HEK293 (cell line): Measurements from ENCODE around the gene CFAP70.

Experiments used
- CTCF ChIA-PET: fragments of 350-600 bp; formaldehyde crosslinking; extraction: SDS; loops from one replicate; lab custom pipeline; 2021; ENCODE audit warnings: antibody characterized with exemption; lab: Yijun Ruan, JAX
- POLR2A ChIA-PET: fragments of 300-600 bp; formaldehyde crosslinking; extraction: SDS; loops from one replicate; lab custom pipeline; 2020; ENCODE audit warnings: antibody characterized with exemption, inconsistent platforms; lab: Yijun Ruan, JAX
- H3K27ac ChIP-seq: fragments of 200-500 bp; sonication (Bioruptor generic); 2 replicates; pipeline ENCODE4 v1.5.1; 2014; ENCODE audit warnings: low read depth, low read length, control low read depth, inconsistent platforms; ENCODE audit errors: extremely low read depth
- H3K36me3 ChIP-seq, 2 experiments: fragments of 200-500 bp in 1 of 2; sonication (Bioruptor generic) in 1 of 2; 1 replicate in 1 of 2; 2 replicates in 1 of 2; pipeline ENCODE4 v1.5.1; 2014 to 2017; ENCODE audit warnings: inconsistent platforms in 2 of 2, low read length in 2 of 2; ENCODE audit not compliant: control insufficient read depth in 2 of 2, insufficient read depth in 1 of 2
- H3K4me1 ChIP-seq: fragments of 200-500 bp; sonication (Bioruptor generic); 2 replicates; pipeline ENCODE4 v1.5.1; 2014; ENCODE audit warnings: mild to moderate bottlenecking, low read length, inconsistent platforms; ENCODE audit not compliant: control insufficient read depth, insufficient read depth
- H3K4me3 ChIP-seq: 2 replicates; pipeline ENCODE4 v1.5.1; 2011; ENCODE audit warnings: low read depth, mild to moderate bottlenecking, control low read depth, low read length, moderate library complexity
- H3K9me3 ChIP-seq: fragments of 200-500 bp; sonication (Bioruptor generic); 2 replicates; pipeline ENCODE4 v1.5.1; 2014; ENCODE audit warnings: low read depth, low read length, inconsistent platforms; ENCODE audit not compliant: control insufficient read depth, insufficient read depth
- EGR2 ChIP-seq: fragments of 450-650 bp; formaldehyde crosslinking; IDR thresholded peaks from 2 replicates; pipeline ENCODE4 v1.5.1; 2016; ENCODE audit warnings: low read depth, missing biosample characterization, missing genetic modification characterization
- IKZF3 ChIP-seq: fragments of 450-650 bp; IDR thresholded peaks from 2 replicates; pipeline ENCODE4 v1.5.0; 2018; ENCODE audit warnings: missing biosample characterization, mild to moderate bottlenecking, missing genetic modification characterization, moderate library complexity
- REPIN1 ChIP-seq: fragments of 450-650 bp; formaldehyde crosslinking; IDR thresholded peaks from 2 replicates; pipeline ENCODE4 v1.5.1; 2017; ENCODE audit warnings: missing biosample characterization, missing genetic modification characterization, low read depth
- SALL2 ChIP-seq: fragments of 450-650 bp; formaldehyde crosslinking; IDR thresholded peaks from 2 replicates; pipeline ENCODE4 v1.5.0; 2017; ENCODE audit warnings: missing biosample characterization, mild to moderate bottlenecking, missing genetic modification characterization, borderline replicate concordance
- ZBTB1 ChIP-seq: fragments of 450-650 bp; formaldehyde crosslinking; IDR thresholded peaks from 2 replicates; pipeline ENCODE4 v1.5.1; 2016; ENCODE audit warnings: missing biosample characterization, missing genetic modification characterization
- ZBTB17 ChIP-seq: fragments of 450-650 bp; formaldehyde crosslinking; IDR thresholded peaks from 2 replicates; pipeline ENCODE4 v1.5.1; 2016; ENCODE audit warnings: missing biosample characterization, missing genetic modification characterization
- ZBTB7A ChIP-seq: fragments of 450-650 bp; formaldehyde crosslinking; IDR thresholded peaks from 2 replicates; pipeline ENCODE4 v1.5.1; 2016; ENCODE audit warnings: low read depth, missing biosample characterization, missing genetic modification characterization
- ZNF155 ChIP-seq: fragments of 450-650 bp; formaldehyde crosslinking; IDR thresholded peaks from 2 replicates; pipeline ENCODE4 v1.5.1; 2016; ENCODE audit warnings: missing biosample characterization, missing genetic modification characterization
- ZNF211 ChIP-seq: fragments of 450-650 bp; formaldehyde crosslinking; IDR thresholded peaks from 2 replicates; pipeline ENCODE4 v1.5.1; 2016; ENCODE audit warnings: low read depth, missing biosample characterization, missing genetic modification characterization
- ZNF266 ChIP-seq: fragments of 450-650 bp; formaldehyde crosslinking; IDR thresholded peaks from 2 replicates; pipeline ENCODE4 v1.5.1; 2016; ENCODE audit warnings: missing biosample characterization, missing genetic modification characterization, low read depth
- ZNF302 ChIP-seq: fragments of 450-650 bp; formaldehyde crosslinking; IDR thresholded peaks from 2 replicates; pipeline ENCODE4 v1.5.1; 2016; ENCODE audit warnings: missing biosample characterization, missing genetic modification characterization, low read depth
- ZNF335 ChIP-seq: fragments of 450-650 bp; formaldehyde crosslinking; conservative IDR thresholded peaks from 2 replicates; pipeline ENCODE4 v1.5.1; 2016; ENCODE audit warnings: missing biosample characterization, missing genetic modification characterization
- ZNF366 ChIP-seq: fragments of 450-650 bp; formaldehyde crosslinking; conservative IDR thresholded peaks from 2 replicates; pipeline ENCODE4 v1.5.1; 2016; ENCODE audit warnings: missing biosample characterization, missing genetic modification characterization
- ZNF416 ChIP-seq: fragments of 450-650 bp; formaldehyde crosslinking; IDR thresholded peaks from 2 replicates; pipeline ENCODE4 v1.5.1; 2016; ENCODE audit warnings: missing biosample characterization, missing genetic modification characterization
- ZNF488 ChIP-seq: fragments of 450-650 bp; formaldehyde crosslinking; IDR thresholded peaks from 2 replicates; pipeline ENCODE4 v1.5.1; 2016; ENCODE audit warnings: missing biosample characterization, missing genetic modification characterization
- ZNF548 ChIP-seq: fragments of 450-650 bp; formaldehyde crosslinking; IDR thresholded peaks from 2 replicates; pipeline ENCODE4 v1.5.1; 2016; ENCODE audit warnings: missing biosample characterization, missing genetic modification characterization
- ZNF610 ChIP-seq: fragments of 450-650 bp; formaldehyde crosslinking; IDR thresholded peaks from 2 replicates; pipeline ENCODE4 v1.5.1; 2016; ENCODE audit warnings: missing biosample characterization, missing genetic modification characterization, borderline replicate concordance
- ZNF621 ChIP-seq: fragments of 450-650 bp; formaldehyde crosslinking; IDR thresholded peaks from 2 replicates; pipeline ENCODE4 v1.5.1; 2017; ENCODE audit warnings: missing biosample characterization, missing genetic modification characterization
- ZNF626 ChIP-seq: fragments of 450-650 bp; sonication (Bioruptor Pico); formaldehyde crosslinking; IDR thresholded peaks from 2 replicates; pipeline ENCODE4 v1.5.1; 2018; ENCODE audit warnings: missing biosample characterization, missing genetic modification characterization, inconsistent platforms
- ZNF629 ChIP-seq: fragments of 450-650 bp; formaldehyde crosslinking; IDR thresholded peaks from 2 replicates; pipeline ENCODE4 v1.5.1; 2017; ENCODE audit warnings: missing biosample characterization, missing genetic modification characterization
- ZNF837 ChIP-seq: fragments of 450-650 bp; formaldehyde crosslinking; IDR thresholded peaks from 2 replicates; pipeline ENCODE4 v1.5.1; 2016; ENCODE audit warnings: missing biosample characterization, missing genetic modification characterization
- ZNF843 ChIP-seq: fragments of 450-650 bp; formaldehyde crosslinking; IDR thresholded peaks from 2 replicates; pipeline ENCODE4 v1.5.1; 2016; ENCODE audit warnings: missing biosample characterization, missing genetic modification characterization
- ZSCAN5A ChIP-seq: fragments of 450-650 bp; formaldehyde crosslinking; IDR thresholded peaks from 2 replicates; pipeline ENCODE4 v1.5.1; 2016; ENCODE audit warnings: missing biosample characterization, missing genetic modification characterization
- TF ChIP-seq, protein P1 (sequence below): fragments of 450-650 bp; formaldehyde crosslinking; IDR thresholded peaks from 2 replicates; pipeline ENCODE4 v1.5.1; 2016; ENCODE audit warnings: missing biosample characterization, missing genetic modification characterization, borderline replicate concordance
- TF ChIP-seq, protein P2 (sequence below): fragments of 450-650 bp; formaldehyde crosslinking; IDR thresholded peaks from 2 replicates; pipeline ENCODE4 v1.5.1; 2016; ENCODE audit warnings: missing biosample characterization, missing genetic modification characterization
- TF ChIP-seq, protein P3 (sequence below): fragments of 450-650 bp; formaldehyde crosslinking; IDR thresholded peaks from 2 replicates; pipeline ENCODE4 v1.5.1; 2016; ENCODE audit warnings: missing biosample characterization, missing genetic modification characterization

The CFAP70 gene

GRCh38 chr10:73376679-73377078 is 18.0 kb upstream of the CFAP70 start:
- no peak for TF ChIP-seq EGR2 (tag by site-specific recombination)
- TF ChIP-seq SALL2: no peak
- no peak for TF ChIP-seq ZNF302
- TF ChIP-seq ZNF488 (tag by site-specific recombination): no peak
- TF ChIP-seq ZNF155: no peak
- TF ChIP-seq, protein P1, sequence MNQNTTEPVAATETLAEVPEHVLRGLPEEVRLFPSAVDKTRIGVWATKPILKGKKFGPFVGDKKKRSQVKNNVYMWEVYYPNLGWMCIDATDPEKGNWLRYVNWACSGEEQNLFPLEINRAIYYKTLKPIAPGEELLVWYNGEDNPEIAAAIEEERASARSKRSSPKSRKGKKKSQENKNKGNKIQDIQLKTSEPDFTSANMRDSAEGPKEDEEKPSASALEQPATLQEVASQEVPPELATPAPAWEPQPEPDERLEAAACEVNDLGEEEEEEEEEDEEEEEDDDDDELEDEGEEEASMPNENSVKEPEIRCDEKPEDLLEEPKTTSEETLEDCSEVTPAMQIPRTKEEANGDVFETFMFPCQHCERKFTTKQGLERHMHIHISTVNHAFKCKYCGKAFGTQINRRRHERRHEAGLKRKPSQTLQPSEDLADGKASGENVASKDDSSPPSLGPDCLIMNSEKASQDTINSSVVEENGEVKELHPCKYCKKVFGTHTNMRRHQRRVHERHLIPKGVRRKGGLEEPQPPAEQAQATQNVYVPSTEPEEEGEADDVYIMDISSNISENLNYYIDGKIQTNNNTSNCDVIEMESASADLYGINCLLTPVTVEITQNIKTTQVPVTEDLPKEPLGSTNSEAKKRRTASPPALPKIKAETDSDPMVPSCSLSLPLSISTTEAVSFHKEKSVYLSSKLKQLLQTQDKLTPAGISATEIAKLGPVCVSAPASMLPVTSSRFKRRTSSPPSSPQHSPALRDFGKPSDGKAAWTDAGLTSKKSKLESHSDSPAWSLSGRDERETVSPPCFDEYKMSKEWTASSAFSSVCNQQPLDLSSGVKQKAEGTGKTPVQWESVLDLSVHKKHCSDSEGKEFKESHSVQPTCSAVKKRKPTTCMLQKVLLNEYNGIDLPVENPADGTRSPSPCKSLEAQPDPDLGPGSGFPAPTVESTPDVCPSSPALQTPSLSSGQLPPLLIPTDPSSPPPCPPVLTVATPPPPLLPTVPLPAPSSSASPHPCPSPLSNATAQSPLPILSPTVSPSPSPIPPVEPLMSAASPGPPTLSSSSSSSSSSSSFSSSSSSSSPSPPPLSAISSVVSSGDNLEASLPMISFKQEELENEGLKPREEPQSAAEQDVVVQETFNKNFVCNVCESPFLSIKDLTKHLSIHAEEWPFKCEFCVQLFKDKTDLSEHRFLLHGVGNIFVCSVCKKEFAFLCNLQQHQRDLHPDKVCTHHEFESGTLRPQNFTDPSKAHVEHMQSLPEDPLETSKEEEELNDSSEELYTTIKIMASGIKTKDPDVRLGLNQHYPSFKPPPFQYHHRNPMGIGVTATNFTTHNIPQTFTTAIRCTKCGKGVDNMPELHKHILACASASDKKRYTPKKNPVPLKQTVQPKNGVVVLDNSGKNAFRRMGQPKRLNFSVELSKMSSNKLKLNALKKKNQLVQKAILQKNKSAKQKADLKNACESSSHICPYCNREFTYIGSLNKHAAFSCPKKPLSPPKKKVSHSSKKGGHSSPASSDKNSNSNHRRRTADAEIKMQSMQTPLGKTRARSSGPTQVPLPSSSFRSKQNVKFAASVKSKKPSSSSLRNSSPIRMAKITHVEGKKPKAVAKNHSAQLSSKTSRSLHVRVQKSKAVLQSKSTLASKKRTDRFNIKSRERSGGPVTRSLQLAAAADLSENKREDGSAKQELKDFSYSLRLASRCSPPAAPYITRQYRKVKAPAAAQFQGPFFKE (tag by site-specific recombination): no peak
- no peak for TF ChIP-seq REPIN1 (tag by site-specific recombination)
- TF ChIP-seq ZNF416 (tag by site-specific recombination): no peak
- TF ChIP-seq ZNF266: no peak
- TF ChIP-seq ZNF366 (tag by site-specific recombination): no peak
- TF ChIP-seq ZNF548 (tag by site-specific recombination): no peak
- no peak for TF ChIP-seq ZSCAN5A (tag by site-specific recombination)
- no peak for TF ChIP-seq ZNF837
- TF ChIP-seq, protein P2, sequence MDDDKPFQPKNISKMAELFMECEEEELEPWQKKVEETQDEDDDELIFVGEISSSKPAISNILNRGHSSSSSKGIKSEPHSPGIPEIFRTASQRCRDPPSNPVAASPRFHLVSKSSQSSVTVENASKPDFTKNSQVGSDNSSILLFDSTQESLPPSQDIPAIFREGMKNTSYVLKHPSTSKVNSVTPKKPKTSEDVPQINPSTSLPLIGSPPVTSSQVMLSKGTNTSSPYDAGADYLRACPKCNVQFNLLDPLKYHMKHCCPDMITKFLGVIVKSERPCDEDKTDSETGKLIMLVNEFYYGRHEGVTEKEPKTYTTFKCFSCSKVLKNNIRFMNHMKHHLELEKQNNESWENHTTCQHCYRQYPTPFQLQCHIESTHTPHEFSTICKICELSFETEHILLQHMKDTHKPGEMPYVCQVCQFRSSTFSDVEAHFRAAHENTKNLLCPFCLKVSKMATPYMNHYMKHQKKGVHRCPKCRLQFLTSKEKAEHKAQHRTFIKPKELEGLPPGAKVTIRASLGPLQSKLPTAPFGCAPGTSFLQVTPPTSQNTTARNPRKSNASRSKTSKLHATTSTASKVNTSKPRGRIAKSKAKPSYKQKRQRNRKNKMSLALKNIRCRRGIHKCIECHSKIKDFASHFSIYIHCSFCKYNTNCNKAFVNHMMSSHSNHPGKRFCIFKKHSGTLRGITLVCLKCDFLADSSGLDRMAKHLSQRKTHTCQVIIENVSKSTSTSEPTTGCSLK: no peak
- no peak for TF ChIP-seq ZNF621 (tag by site-specific recombination)
- TF ChIP-seq ZNF629: no peak
- Histone ChIP-seq H3K27ac (no peak overlapping the region), H3K4me1 (no peaks in the 10 kb centered on the region), H3K36me3 (peaks cover 50 to 68% of the 10 kb centered on the region in 2 experiments), H3K9me3 (no peaks in the 10 kb centered on the region), H3K4me3 (no peak overlapping the region)
- POLR2A ChIA-PET: no interaction called here
- CTCF ChIA-PET: interaction anchor here (0.6 kb wide), 1 partner anchor 100 kb away, joined by 4 read pairs; no protein-coding TSS in a partner anchor

DNA sequence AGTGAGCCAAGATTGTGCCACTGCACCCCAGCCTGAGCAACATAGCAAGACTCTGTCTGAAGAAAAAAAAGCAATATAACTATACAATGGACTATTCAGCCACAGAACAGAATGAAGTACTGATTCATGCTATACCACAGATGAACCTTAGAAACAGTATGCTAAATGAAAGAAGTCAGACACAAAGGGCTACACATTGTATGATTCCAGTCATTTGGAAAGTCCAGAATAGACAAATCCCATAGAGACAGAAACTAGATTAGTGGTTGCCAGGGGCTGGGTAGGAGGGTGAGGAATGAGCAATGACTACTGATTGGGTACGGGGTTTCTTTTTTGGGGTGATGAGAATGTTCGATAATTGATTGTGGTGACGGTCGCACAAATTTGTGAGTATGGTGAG is 9.6 kb upstream of the CFAP70 start:
- ChIA-PET CTCF (no interaction called here), POLR2A (no interaction called here)
- H3K27ac ChIP-seq: no peak overlapping the region
- H3K4me1 ChIP-seq: no peaks in the 10 kb centered on the region
- H3K36me3 ChIP-seq: peaks cover 0 to 38% of the 10 kb centered on the region in 2 experiments; a peak in 2 of 3 replicates
- no peaks in the 10 kb centered on the region for H3K9me3 ChIP-seq
- no peak overlapping the region for H3K4me3 ChIP-seq
- TF ChIP-seq ZNF211 (tag by site-specific recombination) (no peak), ZNF610 (tag by site-specific recombination) (no peak), ZNF626 (no peak), IKZF3 (tag by site-specific recombination) (no peak), ZNF266 (no peak), ZBTB7A (tag by site-specific recombination) (no peak), ZBTB17 (tag by site-specific recombination) (no peak), ZNF335 (tag by site-specific recombination) (no peak), ZBTB1 (tag by site-specific recombination) (no peak), ZNF843 (tag by site-specific recombination) (no peak)
- TF ChIP-seq, protein P3, sequence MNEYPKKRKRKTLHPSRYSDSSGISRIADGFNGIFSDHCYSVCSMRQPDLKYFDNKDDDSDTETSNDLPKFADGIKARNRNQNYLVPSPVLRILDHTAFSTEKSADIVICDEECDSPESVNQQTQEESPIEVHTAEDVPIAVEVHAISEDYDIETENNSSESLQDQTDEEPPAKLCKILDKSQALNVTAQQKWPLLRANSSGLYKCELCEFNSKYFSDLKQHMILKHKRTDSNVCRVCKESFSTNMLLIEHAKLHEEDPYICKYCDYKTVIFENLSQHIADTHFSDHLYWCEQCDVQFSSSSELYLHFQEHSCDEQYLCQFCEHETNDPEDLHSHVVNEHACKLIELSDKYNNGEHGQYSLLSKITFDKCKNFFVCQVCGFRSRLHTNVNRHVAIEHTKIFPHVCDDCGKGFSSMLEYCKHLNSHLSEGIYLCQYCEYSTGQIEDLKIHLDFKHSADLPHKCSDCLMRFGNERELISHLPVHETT (tag by site-specific recombination): no peak
